Large intestine (tissue), 3 donors: Measurements from ENCODE around the gene GATAD2A. TPM values are rescaled to one million over a fixed set of nuclear protein-coding genes. Genes with fewer than 3 reads are reported as not detected.
A peak's percentile ranks its signal among the peaks of the same experiment; 100 is the strongest.
"Not testable (repeated sequence)": the region's sequence is repeated elsewhere in the genome, so short reads cannot be mapped to it uniquely, and the experiment has no call there.

Experiments used
- DNase-seq, 2 donors: peaks; one replicate each; pipeline versions ENCODE4 v3.0.0 to v3.0.0-alpha.2; 2013
- H3K27ac ChIP-seq: one replicate; pipeline ENCODE4 v1.5.1; 2013; ENCODE audit warnings: low read length
- H3K27me3 ChIP-seq: 2 replicates; pipeline ENCODE4 v1.6.1; 2013; ENCODE audit warnings: low read length; ENCODE audit not compliant: control insufficient read depth, insufficient read depth
- H3K36me3 ChIP-seq: 2 replicates; pipeline ENCODE4 v1.6.1; 2013; ENCODE audit warnings: low read length; ENCODE audit not compliant: control insufficient read depth, insufficient read depth
- H3K4me1 ChIP-seq: one replicate; pipeline ENCODE4 v1.6.1; 2013; ENCODE audit warnings: low read length; ENCODE audit not compliant: control insufficient read depth, insufficient read depth
- H3K4me3 ChIP-seq: one replicate; pipeline ENCODE4 v1.5.1; 2013; ENCODE audit warnings: low read length
- H3K9me3 ChIP-seq: one replicate; pipeline ENCODE4 v1.6.1; 2013; ENCODE audit warnings: mild to moderate bottlenecking, low read depth, low read length, moderate library complexity; ENCODE audit not compliant: control insufficient read depth
- WGBS: methylation state at CpG from one replicate; pipeline ENCODE4 v1.1.5; 2013; ENCODE audit warnings: low lambda C conversion rate; ENCODE audit not compliant: insufficient coverage; 5-methylcytosine and 5-hydroxymethylcytosine counted together
- polyA plus RNA-seq: library from polyadenylated mRNA; unstranded; fragments of 120-200 nt; gene quantifications from one replicate; pipeline ENCODE4 v1.2.1, GENCODE V29; 2013

Gene GATAD2A
- polyA plus RNA-seq, 1 donor, result 46.8 TPM

- no peaks in the 10 kb centered on the region for H3K36me3 ChIP-seq
- peaks cover 4% of the 10 kb centered on the region for H3K9me3 ChIP-seq
- no peak overlapping the region for H3K4me3 ChIP-seq
- no CpG with 5 or more reads among the region's 2 CpGs for WGBS
- no peak overlapping the region for H3K27ac ChIP-seq
- no peaks in the 10 kb centered on the region for H3K27me3 ChIP-seq
- no peak for DNase-seq
- H3K4me1 ChIP-seq, result peaks cover 7% of the 10 kb centered on the region
Measured at GRCh38 chr19:19379527-19379926, 25.9 kb upstream of the GATAD2A start.

GRCh38 chr19:19380316-19380715, 25.2 kb upstream of the GATAD2A start:
- WGBS, result no CpG with 5 or more reads among the region's 12 CpGs
- DNase-seq, H3K27ac ChIP-seq: not testable (repeated sequence)

DNA sequence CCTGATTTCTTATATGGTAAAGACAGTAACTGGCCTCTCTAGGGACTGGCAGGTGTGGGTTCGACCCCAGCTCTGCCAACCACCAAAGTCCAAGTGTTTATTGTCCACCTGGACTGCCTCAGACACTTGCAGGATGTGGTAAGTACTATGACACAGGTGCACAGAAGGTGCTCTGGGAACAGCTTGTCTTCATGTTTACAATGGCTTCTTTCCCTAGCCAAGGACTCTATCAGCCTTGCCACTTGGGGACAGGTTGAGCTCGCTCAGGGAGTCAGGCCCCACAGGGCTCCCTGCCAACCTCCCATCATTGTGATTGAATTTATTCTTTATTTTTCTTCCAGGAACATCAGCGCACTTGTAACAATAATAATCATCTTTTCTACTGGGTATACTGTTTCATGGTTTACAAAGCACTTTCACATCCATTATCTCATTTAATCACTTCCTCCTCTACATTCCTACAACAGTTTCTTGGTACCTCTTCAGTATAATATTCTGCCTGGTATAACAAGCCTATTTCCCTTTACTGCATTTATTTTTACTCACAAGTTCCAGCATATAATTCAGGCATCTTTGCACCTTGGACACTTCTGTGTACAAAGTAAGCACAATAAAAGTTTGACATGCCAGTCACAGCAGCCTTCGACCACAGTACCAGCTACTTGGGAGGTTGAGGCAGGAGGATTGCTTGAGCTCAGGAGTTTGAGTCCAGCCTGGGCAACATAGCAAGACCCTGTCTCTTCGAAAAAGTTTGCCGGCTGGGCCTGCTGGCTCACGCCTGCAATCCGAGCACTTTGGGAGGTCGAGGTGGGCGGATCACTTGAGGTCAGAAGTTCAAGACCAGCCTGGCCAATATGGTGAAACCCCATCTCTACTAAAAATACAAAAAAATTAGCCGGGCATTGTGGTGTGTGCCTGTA, 24.2 kb upstream of the GATAD2A start:
- Histone ChIP-seq H3K27ac (no peak overlapping the region), H3K9me3 (peaks cover 4% of the 10 kb centered on the region), H3K36me3 (no peaks in the 10 kb centered on the region), H3K4me3 (no peak overlapping the region), H3K27me3 (no peaks in the 10 kb centered on the region), H3K4me1 (peaks cover 13% of the 10 kb centered on the region)
- no peak for DNase-seq
- 86% methylated on average over 1 of the region's 11 CpGs for WGBS

More at GRCh38 chr19:19380316-19380715, 25.2 kb upstream of the GATAD2A start:
- not testable (repeated sequence) for H3K4me3 ChIP-seq, H3K27me3 ChIP-seq, H3K36me3 ChIP-seq, H3K9me3 ChIP-seq
- peaks cover 13% of the 10 kb centered on the region for H3K4me1 ChIP-seq

- no CpG with 5 or more reads among the region's 8 CpGs for WGBS
- Histone ChIP-seq H3K4me3 (no peak overlapping the region), H3K9me3 (peaks cover 4% of the 10 kb centered on the region), H3K27ac (no peak overlapping the region), H3K27me3 (no peaks in the 10 kb centered on the region), H3K36me3 (no peaks in the 10 kb centered on the region), H3K4me1 (peaks cover 20% of the 10 kb centered on the region)
- no peak for DNase-seq
Measured at GRCh38 chr19:19382118-19382517, 23.4 kb upstream of the GATAD2A start.

- Histone ChIP-seq H3K4me1 (peaks cover 27% of the 10 kb centered on the region), H3K27ac (no peak overlapping the region), H3K4me3 (peak overlapping the region; percentile 53), H3K9me3 (peaks cover 4% of the 10 kb centered on the region), H3K36me3 (no peaks in the 10 kb centered on the region), H3K27me3 (no peaks in the 10 kb centered on the region)
- WGBS, result no CpG with 5 or more reads among the region's 13 CpGs
- DNase-seq, result no peak
Measured at GRCh38 chr19:19384486-19384885, 21.0 kb upstream of the GATAD2A start.

- Histone ChIP-seq H3K4me3 (peak overlapping the region; percentile 53), H3K4me1 (peaks cover 27% of the 10 kb centered on the region), H3K27me3 (no peaks in the 10 kb centered on the region), H3K36me3 (no peaks in the 10 kb centered on the region), H3K9me3 (peaks cover 4% of the 10 kb centered on the region), H3K27ac (peak overlapping the region; percentile 52)
- peak; percentile 100 for DNase-seq
- WGBS, result no CpG with 5 or more reads among the region's 75 CpGs
Measured at GRCh38 chr19:19385131-19385895, 20.2 kb upstream of the GATAD2A start.

- peak overlapping the region; percentile 62 for H3K27ac ChIP-seq
Measured at GRCh38 chr19:19385896-19386869, 19.3 kb upstream of the GATAD2A start.

GRCh38 chr19:19387108-19387507, 18.4 kb upstream of the GATAD2A start:
- Histone ChIP-seq H3K4me1 (peaks cover 27% of the 10 kb centered on the region), H3K27me3 (no peaks in the 10 kb centered on the region), H3K9me3 (peaks cover 4% of the 10 kb centered on the region), H3K36me3 (no peaks in the 10 kb centered on the region), H3K4me3 (peak overlapping the region; percentile 79), H3K27ac (no peak overlapping the region)
- WGBS, result 71% methylated on average over 2 of the region's 5 CpGs
- DNase-seq, result no peak

More at GRCh38 chr19:19385896-19386869, 19.3 kb upstream of the GATAD2A start:
- Histone ChIP-seq H3K36me3 (no peaks in the 10 kb centered on the region), H3K27me3 (no peaks in the 10 kb centered on the region), H3K9me3 (peaks cover 4% of the 10 kb centered on the region), H3K4me1 (peaks cover 27% of the 10 kb centered on the region), H3K4me3 (peak overlapping the region; percentile 79)
- WGBS, result no CpG with 5 or more reads among the region's 75 CpGs
- peak in 1 of 2 donors; percentile 26 for DNase-seq

- no peak overlapping the region for H3K4me3 ChIP-seq
- WGBS, result 40% methylated on average over 3 of the region's 13 CpGs
- DNase-seq, result no peak
- H3K36me3 ChIP-seq, result no peaks in the 10 kb centered on the region
- H3K9me3 ChIP-seq, result peaks cover 3% of the 10 kb centered on the region
- H3K27ac ChIP-seq, result peak overlapping the region; percentile 4
- H3K4me1 ChIP-seq, result peaks cover 27% of the 10 kb centered on the region
- no peaks in the 10 kb centered on the region for H3K27me3 ChIP-seq
Measured at GRCh38 chr19:19388568-19389555, 16.6 kb upstream of the GATAD2A start.
